MM.1S (cell line): ENCODE data around the gene ITGA3.
A peak's percentile ranks its signal among the peaks of the same experiment; 100 is the strongest.

Experiments
- CTCF ChIP-seq: fragments of 300-600 bp; sonication (generic); IDR thresholded peaks from 2 replicates; pipeline ENCODE4 v1.5.1; 2016; ENCODE audit warnings: antibody characterized with exemption, low read length, mixed read lengths
- EZH2 ChIP-seq: fragments of 300-600 bp; sonication (generic); optimal IDR thresholded peaks from 2 replicates; pipeline ENCODE3; 2017; ENCODE audit warnings: low read depth, mild to moderate bottlenecking, antibody characterized with exemption, low read length, mixed read lengths
- EZH2phosphoT487 ChIP-seq: fragments of 300-600 bp; sonication (generic); IDR thresholded peaks from 2 replicates; pipeline ENCODE4 v1.6.1; 2018; ENCODE audit warnings: antibody characterized with exemption, low read length

GRCh38 chr17:50087246-50087911, 31.5 kb downstream of the ITGA3 start:
- TF ChIP-seq EZH2phosphoT487 (no peak), CTCF (peak; percentile 97), EZH2 (no peak)
